Aorta (tissue), 5 donors: ENCODE results near the gene MRPS5. TPM values are rescaled to one million over a fixed set of nuclear protein-coding genes. Genes with fewer than 3 reads are reported as not detected.
A peak's percentile ranks its signal among the peaks of the same experiment; 100 is the strongest.

ENCODE experiments used
- ATAC-seq: fragments of 200-7000 bp; cut with Tn5 transposase; one replicate; pipeline ENCODE4 v1.9.1; 2022; ENCODE audit warnings: moderate library complexity; ENCODE audit not compliant: low FRiP score
- DNase-seq, 2 donors: peaks; one replicate each; pipeline ENCODE4 v3.0.0-alpha.2; 2020
- H3K27ac ChIP-seq, 2 donors: one replicate each; pipeline ENCODE4 v1.5.1; 2013; ENCODE audit warnings: low read length in 2 of 2, mild to moderate bottlenecking in 2 of 2, moderate library complexity in 2 of 2, control low read depth in 1 of 2, inconsistent platforms in 1 of 2, low read depth in 1 of 2
- H3K27me3 ChIP-seq, 2 donors: one replicate each; pipeline ENCODE4 v1.6.1; 2013; ENCODE audit warnings: control low read depth in 1 of 2, low read length in 1 of 2, mild to moderate bottlenecking in 1 of 2, moderate library complexity in 1 of 2; ENCODE audit not compliant: insufficient read depth in 2 of 2, control insufficient read depth in 1 of 2
- H3K36me3 ChIP-seq, 2 donors: one replicate each; pipeline ENCODE4 v1.6.1; 2013; ENCODE audit warnings: control low read depth in 1 of 2, low read length in 1 of 2, mild to moderate bottlenecking in 1 of 2; ENCODE audit not compliant: insufficient read depth in 2 of 2, control insufficient read depth in 1 of 2
- H3K4me1 ChIP-seq, 2 donors: one replicate each; pipeline ENCODE4 v1.6.1; 2013; ENCODE audit warnings: low read length in 2 of 2, control low read depth in 1 of 2, mild to moderate bottlenecking in 1 of 2, moderate library complexity in 1 of 2; ENCODE audit not compliant: insufficient read depth in 2 of 2, control insufficient read depth in 1 of 2
- H3K4me3 ChIP-seq, 2 donors: one replicate each; pipeline ENCODE4 v1.5.1; 2013; ENCODE audit warnings: low read length in 2 of 2, control low read depth in 1 of 2, mild to moderate bottlenecking in 1 of 2
- H3K9me3 ChIP-seq: one replicate; pipeline ENCODE4 v1.6.1; 2013; ENCODE audit warnings: mild to moderate bottlenecking, low read length; ENCODE audit not compliant: control insufficient read depth
- WGBS, 2 donors: extraction: QIAGEN DNeasy Blood & Tissue Kit; methylation state at CpG; one replicate each; pipeline ENCODE4 v1.1.7; 2013; 5-methylcytosine and 5-hydroxymethylcytosine counted together
- intact Hi-C, 2 donors: fragments of 100-400 bp; cut with DNase I; formaldehyde crosslinking; loops; one replicate each; pipeline versions ENCODE4 v1.14.2 to v1.15.0; 2022
- polyA plus RNA-seq, 2 donors: library from polyadenylated mRNA; stranded (reverse); fragments of 200-250 nt; gene quantifications; one replicate each; pipeline ENCODE4 v1.2.3, GENCODE V29; 2013
- total RNA-seq, 2 donors: library from RNA; stranded (reverse); fragmentation: NEBNext Ultra II Directional; extraction: Animal tissue kit (Norgen Biotek cat#: 25700); gene quantifications; one replicate each; pipeline ENCODE4 v1.2.1, GENCODE V29; 2021
- donor health status: healthy with polysubstance abuse.
- donor health status: Bipolar disorder and iron deficiency.
- donor health status: DM: no; HTN: no; CAD: no.
- donor health status: DM: no; HTN: no; CAD: no.
- donor health status: DM: yes; HTN: yes; CAD: no.

MRPS5 gene
- total and polyA plus RNA-seq, 4 donors = 31.2 to 57.1 (median 36.3) TPM

DNA sequence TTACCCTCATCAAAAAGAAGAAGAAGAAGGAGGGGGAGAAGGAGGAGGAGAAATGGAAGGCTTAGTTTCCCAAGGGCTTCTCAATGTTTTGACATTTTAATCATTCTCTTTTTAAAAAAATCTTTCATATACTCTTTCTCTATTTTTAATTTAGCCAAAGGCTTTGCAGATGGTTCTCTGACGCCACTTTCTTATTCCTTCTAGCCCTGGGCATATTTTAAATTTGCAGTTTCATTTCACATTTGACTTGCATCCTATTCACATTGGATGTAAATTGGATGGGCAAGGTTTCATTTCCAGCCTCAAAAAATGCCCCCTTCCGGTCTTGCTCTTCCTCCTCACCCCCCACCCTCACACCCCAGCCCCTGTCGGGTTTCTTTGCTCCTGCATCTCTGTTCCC, 66.3 kb downstream of the MRPS5 start:
- Histone ChIP-seq H3K9me3 (no peaks in the 10 kb centered on the region), H3K4me3 (no peak overlapping the region), H3K4me1 (no peaks in the 10 kb centered on the region), H3K27ac (no peak overlapping the region), H3K27me3 (no peaks in the 10 kb centered on the region), H3K36me3 (no peaks in the 10 kb centered on the region)
- WGBS, 2 donors = 53 to 57% methylated on average over 3 of the region's 3 CpGs
- DNase-seq (no peak), ATAC-seq (no peak)
- intact Hi-C loops = no loop called here

DNA sequence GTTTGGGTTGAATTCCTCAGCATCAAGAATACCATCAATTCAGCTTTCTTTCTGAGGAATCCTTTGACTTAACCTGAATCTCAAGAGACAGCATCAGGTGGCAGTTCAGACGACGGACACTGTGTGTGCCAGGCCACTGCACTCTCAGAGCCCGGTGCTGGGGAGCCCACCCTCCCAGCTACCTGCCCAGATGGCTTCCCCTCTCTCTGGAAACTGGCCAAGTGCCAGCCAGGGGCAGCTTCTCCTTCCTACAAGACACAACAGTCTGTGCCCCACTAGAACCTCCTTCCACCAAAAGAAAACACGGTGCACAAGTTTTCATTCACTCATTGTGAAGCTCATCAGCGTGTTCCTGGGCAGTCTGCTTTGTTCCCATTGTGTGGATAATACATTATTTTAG, 67.6 kb downstream of the MRPS5 start:
- peak in 1 of 2 donors; percentile 46 for DNase-seq

DNA sequence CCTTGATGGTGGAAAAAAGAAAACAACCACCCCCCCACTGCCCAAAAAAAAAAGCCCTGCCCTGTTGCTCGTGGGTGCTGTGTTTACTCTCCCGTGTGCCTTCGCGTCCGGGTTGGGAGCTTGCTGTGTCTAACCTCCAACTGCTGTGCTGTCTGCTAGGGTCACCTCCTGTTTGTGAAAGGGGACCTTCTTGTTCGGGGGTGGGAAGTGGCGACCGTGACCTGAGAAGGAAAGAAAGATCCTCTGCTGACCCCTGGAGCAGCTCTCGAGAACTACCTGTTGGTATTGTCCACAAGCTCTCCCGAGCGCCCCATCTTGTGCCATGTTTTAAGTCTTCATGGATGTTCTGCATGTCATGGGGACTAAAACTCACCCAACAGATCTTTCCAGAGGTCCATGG, 68.1 kb downstream of the MRPS5 start:
- no peak for ATAC-seq
- Histone ChIP-seq H3K4me1 (no peaks in the 10 kb centered on the region), H3K27me3 (no peaks in the 10 kb centered on the region), H3K4me3 (no peak overlapping the region), H3K36me3 (no peaks in the 10 kb centered on the region), H3K27ac (no peak overlapping the region), H3K9me3 (no peaks in the 10 kb centered on the region)
- 19 to 24% methylated on average over 11 of the region's 11 CpGs for WGBS, 2 donors
- intact Hi-C loops = no loop called here
- DNase-seq = peak in 1 of 2 donors; percentile 44

More for the DNA sequence above, 67.6 kb downstream of the MRPS5 start:
- ATAC-seq = no peak
- intact Hi-C loops = no loop called here
- H3K4me1 ChIP-seq = no peaks in the 10 kb centered on the region
- no peak overlapping the region for H3K4me3 ChIP-seq
- H3K9me3 ChIP-seq = no peaks in the 10 kb centered on the region
- H3K27me3 ChIP-seq = no peaks in the 10 kb centered on the region
- H3K27ac ChIP-seq = no peak overlapping the region
- no peaks in the 10 kb centered on the region for H3K36me3 ChIP-seq
- 62 to 70% methylated on average over 5 of the region's 5 CpGs for WGBS, 2 donors

DNA sequence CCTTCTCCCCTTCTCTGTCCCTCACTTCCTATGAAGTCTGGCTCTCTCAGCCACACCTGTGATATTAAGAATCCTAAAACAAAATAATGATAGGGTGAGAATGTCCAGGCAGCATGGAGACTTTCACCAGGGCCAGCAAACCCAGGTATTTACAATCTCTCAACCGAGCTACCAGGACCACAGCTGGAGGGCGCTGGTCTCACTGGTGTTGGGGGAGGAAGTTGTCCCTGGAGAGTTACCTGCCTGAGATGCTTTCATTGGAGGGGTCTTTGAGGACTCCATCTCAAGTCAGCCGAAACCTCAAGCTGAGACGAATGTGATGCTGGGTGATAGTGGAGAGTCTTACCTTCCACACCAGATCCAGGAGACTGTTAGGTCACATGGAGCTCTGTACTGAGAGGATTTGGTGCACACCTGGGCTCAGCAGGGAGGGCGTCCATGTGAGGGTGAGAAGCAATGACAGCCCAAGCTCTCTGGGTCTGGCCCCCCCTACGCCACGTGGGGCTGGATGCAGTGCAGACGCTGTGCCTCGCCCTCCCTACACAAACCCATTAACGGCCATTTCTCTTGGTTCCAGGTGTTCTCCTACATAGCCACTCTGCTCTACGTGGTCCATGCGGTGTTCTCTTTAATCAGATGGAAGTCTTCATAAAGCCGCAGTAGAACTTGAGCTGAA, 68.7 kb downstream of the MRPS5 start:
- peak in 1 of 2 donors; percentile 44 for DNase-seq
- H3K4me1 ChIP-seq = no peaks in the 10 kb centered on the region

DNA sequence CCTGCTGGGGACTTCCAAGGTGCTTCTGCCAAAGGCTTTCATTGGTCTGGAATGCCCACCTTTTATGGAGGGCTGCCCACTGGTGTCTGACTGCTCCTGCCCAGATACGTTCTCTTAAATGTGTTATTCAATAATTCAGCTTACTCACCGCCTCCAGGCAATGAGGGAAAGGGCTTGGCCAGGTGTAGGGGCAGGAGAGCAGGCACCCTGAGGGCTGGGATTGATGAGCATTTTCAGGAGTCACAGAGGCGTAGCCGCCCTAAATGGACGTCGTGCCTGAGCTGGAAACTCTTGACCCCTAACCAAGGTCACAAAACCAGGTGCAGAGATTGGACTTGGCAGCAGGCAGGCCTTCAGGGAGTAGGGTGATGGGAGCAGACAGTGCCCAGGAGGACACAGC, 69.3 kb downstream of the MRPS5 start:
- WGBS, 2 donors = 59 to 71% methylated on average over 6 of the region's 6 CpGs

More for the DNA sequence above, 68.7 kb downstream of the MRPS5 start:
- H3K27me3 ChIP-seq = no peaks in the 10 kb centered on the region
- intact Hi-C loops = no loop called here
- no peak for ATAC-seq
- H3K9me3 ChIP-seq = no peaks in the 10 kb centered on the region
- H3K27ac ChIP-seq = no peak overlapping the region
- 83 to 84% methylated on average over 13 of the region's 13 CpGs for WGBS, 2 donors
- H3K4me3 ChIP-seq = no peak overlapping the region
- H3K36me3 ChIP-seq = no peaks in the 10 kb centered on the region

DNA sequence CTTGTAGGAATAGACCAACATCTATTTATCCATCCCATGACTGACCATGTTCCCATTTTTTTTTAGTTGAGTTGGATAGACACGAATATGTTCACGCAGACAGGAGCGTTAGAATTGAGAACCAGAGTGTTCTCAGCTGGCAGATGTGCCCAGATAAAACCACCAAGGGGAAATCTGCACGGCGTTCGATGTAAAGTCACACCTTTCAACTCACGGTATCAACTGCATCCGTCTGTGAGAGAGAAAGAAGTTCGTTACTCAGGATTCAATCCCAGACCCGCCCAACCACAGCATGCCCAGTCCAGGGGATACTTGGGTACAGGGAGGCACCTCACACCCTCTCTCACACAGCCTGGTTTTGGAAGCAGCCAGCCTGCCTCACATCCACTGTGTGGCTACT, 70.0 kb downstream of the MRPS5 start:
- Histone ChIP-seq H3K9me3 (no peaks in the 10 kb centered on the region), H3K4me1 (no peaks in the 10 kb centered on the region), H3K36me3 (no peaks in the 10 kb centered on the region), H3K4me3 (no peak overlapping the region), H3K27me3 (no peaks in the 10 kb centered on the region), H3K27ac (no peak overlapping the region)
- ATAC-seq (no peak), DNase-seq (peak in 1 of 2 donors; percentile 30)
- WGBS, 2 donors = 87 to 91% methylated on average over 10 of the region's 10 CpGs
- intact Hi-C loops = no loop called here

More for the DNA sequence above, 69.3 kb downstream of the MRPS5 start:
- no peak overlapping the region for H3K4me3 ChIP-seq
- intact Hi-C loops = no loop called here
- no peak overlapping the region for H3K27ac ChIP-seq
- H3K9me3 ChIP-seq = no peaks in the 10 kb centered on the region
- H3K27me3 ChIP-seq = no peaks in the 10 kb centered on the region
- H3K36me3 ChIP-seq = no peaks in the 10 kb centered on the region
- H3K4me1 ChIP-seq = no peaks in the 10 kb centered on the region
- ATAC-seq (no peak), DNase-seq (peak in 1 of 2 donors; percentile 31)

DNA sequence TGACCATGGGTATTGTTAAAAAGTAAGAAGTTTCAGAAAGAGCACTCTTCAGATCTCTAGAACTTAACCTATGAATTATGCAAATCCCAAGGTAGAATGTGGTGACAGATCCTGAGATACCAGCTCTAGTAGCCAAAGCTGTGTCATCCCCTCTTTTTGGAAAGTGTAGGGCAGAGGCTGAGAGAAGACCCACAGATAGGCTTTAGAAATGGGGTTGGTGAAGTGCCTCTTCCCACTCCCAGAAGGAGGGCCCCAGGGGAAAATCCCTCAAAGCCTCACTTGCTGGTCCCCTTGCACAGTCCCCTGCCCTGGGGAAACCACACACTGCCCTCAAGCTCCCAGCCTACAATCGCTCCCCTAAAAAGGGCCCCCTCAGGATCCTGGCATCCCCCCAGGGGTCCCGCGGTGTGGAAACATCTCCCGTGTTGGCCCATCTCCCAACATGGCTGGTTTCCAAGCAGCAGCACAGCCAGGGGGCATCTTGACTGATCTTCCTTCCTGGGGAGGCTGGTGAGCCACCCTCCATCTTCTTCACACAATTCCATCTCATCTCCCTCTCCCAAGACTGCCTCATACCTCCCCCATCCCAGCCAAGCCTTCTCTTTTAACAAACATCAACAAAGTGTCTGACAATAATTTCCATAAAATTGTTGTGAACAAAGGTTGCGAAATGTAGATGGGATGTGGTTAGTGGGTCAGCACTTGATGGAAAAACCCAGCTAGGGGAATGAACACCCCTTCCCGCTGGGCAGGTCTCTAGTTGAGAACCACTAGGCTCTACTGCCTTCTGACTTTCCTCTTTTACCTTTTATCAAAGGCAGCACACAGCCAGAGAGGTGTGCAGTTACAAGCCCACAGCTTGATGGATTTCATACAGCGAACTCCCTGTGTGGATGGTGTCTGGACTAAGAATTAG, 71.0 kb downstream of the MRPS5 start:
- H3K4me3 ChIP-seq = no peak overlapping the region
- ATAC-seq (no peak), DNase-seq (peak in 1 of 2 donors; percentile 46)
- no peaks in the 10 kb centered on the region for H3K4me1 ChIP-seq
- intact Hi-C loops = no loop called here
- H3K27ac ChIP-seq = no peak overlapping the region
- WGBS, 2 donors = 60 to 64% methylated on average over 7 of the region's 7 CpGs
- H3K9me3 ChIP-seq = no peaks in the 10 kb centered on the region
- no peaks in the 10 kb centered on the region for H3K27me3 ChIP-seq
- H3K36me3 ChIP-seq = no peaks in the 10 kb centered on the region

DNA sequence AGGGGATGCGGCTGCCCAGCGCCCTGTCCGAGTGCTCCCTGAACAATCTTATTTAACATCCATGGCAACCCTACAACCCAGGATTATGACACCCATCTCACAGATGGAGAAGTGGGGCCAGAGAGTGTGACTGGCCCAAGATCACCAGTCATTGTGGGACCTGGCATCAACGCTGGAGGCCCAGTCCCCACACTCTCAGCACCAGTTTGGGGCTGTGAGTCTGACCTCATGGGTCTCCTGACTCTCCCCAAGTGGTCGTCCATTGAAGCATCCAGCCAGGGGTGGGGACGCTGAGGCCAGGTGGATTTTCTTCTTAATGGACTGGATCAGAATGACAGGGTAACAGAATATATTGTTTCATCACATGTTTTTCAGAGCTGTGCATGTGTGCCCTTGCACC, 71.6 kb downstream of the MRPS5 start:
- Histone ChIP-seq H3K27ac (no peak overlapping the region), H3K4me1 (no peaks in the 10 kb centered on the region), H3K4me3 (no peak overlapping the region), H3K27me3 (no peaks in the 10 kb centered on the region), H3K36me3 (no peaks in the 10 kb centered on the region), H3K9me3 (no peaks in the 10 kb centered on the region)
- DNase-seq (no peak), ATAC-seq (no peak)
- intact Hi-C loops = no loop called here
- 87 to 93% methylated on average over 6 of the region's 6 CpGs for WGBS, 2 donors

DNA sequence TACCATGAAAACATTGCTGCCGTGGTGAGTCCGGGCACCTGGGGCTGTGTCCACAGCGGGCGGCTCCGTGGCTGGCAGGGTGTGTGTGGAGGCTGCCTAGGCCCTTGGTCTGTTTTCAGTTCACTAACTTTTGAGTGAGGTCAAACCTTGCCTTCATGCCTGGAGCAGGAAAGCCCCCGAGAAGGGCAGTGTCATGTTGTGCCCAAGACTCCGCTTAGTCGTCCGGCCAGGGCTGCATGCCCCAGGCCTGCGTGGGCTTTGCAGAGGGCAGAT, 72.0 kb downstream of the MRPS5 start:
- no peaks in the 10 kb centered on the region for H3K4me1 ChIP-seq
- H3K36me3 ChIP-seq = no peaks in the 10 kb centered on the region
- DNase-seq (peak in 1 of 2 donors; percentile 73), ATAC-seq (no peak)
- WGBS, 2 donors = 88 to 90% methylated on average over 10 of the region's 10 CpGs
- no peak overlapping the region for H3K4me3 ChIP-seq
- no peaks in the 10 kb centered on the region for H3K27me3 ChIP-seq
- no peaks in the 10 kb centered on the region for H3K9me3 ChIP-seq
- H3K27ac ChIP-seq = no peak overlapping the region
- intact Hi-C loops = no loop called here
